Putamen (tissue), 1 donor: Measurements from ENCODE around the gene NIPA2.
"Not testable (repeated sequence)": the region's sequence is repeated elsewhere in the genome, so short reads cannot be mapped to it uniquely, and the experiment has no call there.

Experiments
- DNase-seq: peaks from one replicate; pipeline ENCODE4 v3.0.0-alpha.2; 2016; ENCODE audit warnings: low spot score

NIPA2 gene

GRCh38 chr15:22838292-22839042 is at the start of gene NIPA2:
Gene NIPA2 (plus strand): TSS chr15:22838666. CDS start chr15:22851732, 13,066 bp downstream.
- DNase-seq, result peak; percentile 96

- no peak for DNase-seq
Observed at GRCh38 chr15:22794063-22794462, 44.4 kb upstream of the NIPA2 start.

- no peak for DNase-seq
Observed at GRCh38 chr15:22794621-22795167, 43.8 kb upstream of the NIPA2 start.

- DNase-seq, result no peak
Observed at GRCh38 chr15:22795206-22796063, 43.0 kb upstream of the NIPA2 start.

- no peak for DNase-seq
Observed at GRCh38 chr15:22796079-22796478, 42.4 kb upstream of the NIPA2 start.

- DNase-seq, result no peak
Observed at GRCh38 chr15:22799902-22800301, 38.6 kb upstream of the NIPA2 start.

- DNase-seq, result not testable (repeated sequence)
Observed at GRCh38 chr15:22803006-22803405, 35.5 kb upstream of the NIPA2 start.

- peak; percentile 80 for DNase-seq
Observed at GRCh38 chr15:22806156-22806555, 32.3 kb upstream of the NIPA2 start.

- DNase-seq, result no peak
Observed at GRCh38 chr15:22806664-22807063, 31.8 kb upstream of the NIPA2 start.

- not testable (repeated sequence) for DNase-seq
Observed at GRCh38 chr15:22807831-22808230, 30.6 kb upstream of the NIPA2 start.

GRCh38 chr15:22808240-22808639 is 30.2 kb upstream of the NIPA2 start:
- DNase-seq, result no peak

GRCh38 chr15:22808761-22809280 is 29.6 kb upstream of the NIPA2 start:
- DNase-seq, result no peak

- DNase-seq, result no peak
Observed at GRCh38 chr15:22810033-22810852, 28.2 kb upstream of the NIPA2 start.

- no peak for DNase-seq
Observed at GRCh38 chr15:22810853-22811338, 27.6 kb upstream of the NIPA2 start.

GRCh38 chr15:22811640-22812039 is 26.8 kb upstream of the NIPA2 start:
- DNase-seq, result peak; percentile 83

- no peak for DNase-seq
Observed at GRCh38 chr15:22813844-22814243, 24.6 kb upstream of the NIPA2 start.

- DNase-seq, result no peak
Observed at GRCh38 chr15:22815766-22816165, 22.7 kb upstream of the NIPA2 start.

GRCh38 chr15:22819651-22820050 is 18.8 kb upstream of the NIPA2 start:
- DNase-seq, result no peak

GRCh38 chr15:22823495-22824128 is 14.9 kb upstream of the NIPA2 start:
- no peak for DNase-seq

- DNase-seq, result no peak
Observed at GRCh38 chr15:22827125-22827524, 11.3 kb upstream of the NIPA2 start.

- DNase-seq, result no peak
Observed at GRCh38 chr15:22831473-22831872, 7.0 kb upstream of the NIPA2 start.
